ENCODE data around the gene BIRC3. TPM values are rescaled to one million over a fixed set of nuclear protein-coding genes. Genes with fewer than 3 reads are reported as not detected.
"Not testable (repeated sequence)": the region's sequence is repeated elsewhere in the genome, so short reads cannot be mapped to it uniquely, and the experiment has no call there.

The BIRC3 gene
- total RNA-seq, 6 experiments from 2014 or later = 1.6 to 106 (median 15.2) TPM

DNA sequence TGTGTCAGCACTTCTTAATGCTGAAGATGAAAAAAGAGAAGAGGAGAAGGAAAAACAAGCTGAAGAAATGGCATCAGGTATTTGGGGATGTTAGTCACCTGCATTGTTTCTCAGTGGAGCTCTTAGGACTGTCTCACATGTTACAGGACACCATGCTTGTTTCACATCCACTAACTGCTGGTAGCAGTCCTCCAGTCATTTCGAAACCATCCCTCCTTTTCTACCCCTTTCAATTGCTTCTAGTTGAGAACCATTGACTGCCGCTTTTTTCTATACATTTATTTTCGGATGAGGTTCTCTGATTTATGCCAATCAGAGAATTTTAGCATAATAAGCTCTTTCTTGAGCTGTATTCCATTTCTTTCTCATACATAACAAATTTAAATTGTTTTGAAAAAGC lies 51.2 kb downstream of the BIRC3 start:
- H3K36me3 ChIP-seq = peaks cover 4 to 43% (median 16%) of the 10 kb centered on the region in 4 donors

DNA sequence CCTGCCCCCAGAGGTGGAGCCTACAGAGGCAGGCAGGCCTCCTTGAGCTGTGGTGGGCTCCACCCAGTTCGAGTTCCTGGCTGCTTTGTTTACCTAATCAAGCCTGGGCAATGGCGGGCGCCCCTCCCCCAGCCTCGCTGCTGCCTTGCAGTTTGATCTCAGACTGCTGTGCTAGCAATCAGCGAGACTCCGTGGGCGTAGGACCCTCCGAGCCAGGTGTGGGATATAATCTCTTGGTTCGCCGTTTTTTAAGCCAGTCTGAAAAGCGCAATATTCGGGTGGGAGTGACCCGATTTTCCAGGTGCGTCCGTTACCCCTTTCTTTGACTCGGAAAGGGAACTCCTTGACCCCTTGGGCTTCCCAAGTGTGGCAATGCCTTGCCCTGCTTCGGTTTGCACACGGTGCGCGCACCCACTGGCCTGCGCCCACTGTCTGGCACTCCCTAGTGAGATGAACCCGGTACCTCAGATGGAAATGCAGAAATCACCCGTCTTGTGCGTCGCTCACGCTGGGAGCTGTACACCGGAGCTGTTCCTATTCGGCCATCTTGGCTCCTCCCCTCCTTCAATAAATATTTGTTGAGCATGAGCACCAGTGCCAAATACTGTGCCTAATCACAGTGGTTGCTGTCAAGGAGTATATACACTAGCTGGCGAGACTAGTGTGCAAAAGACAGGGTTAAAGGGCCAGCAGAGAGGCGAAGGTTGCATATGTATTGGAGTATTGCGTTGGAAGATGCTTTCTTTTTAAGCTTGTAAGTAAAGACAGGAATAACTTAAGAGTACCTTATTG lies 57.5 kb downstream of the BIRC3 start:
- H3K9me3 ChIP-seq; H3K4me1 ChIP-seq; H3K27me3 ChIP-seq; ATAC-seq; intact Hi-C loops (cut with DNase I); H3K27ac ChIP-seq; DNase-seq; H3K4me3 ChIP-seq: not testable (repeated sequence)
- 91% methylated on average over 14 of the region's 31 CpGs for WGBS (ENCODE audit: insufficient coverage, low coverage, low lambda C conversion rate, missing lambda C conversion rate)
- peaks cover 0 to 20% (median 10%) of the 10 kb centered on the region in 4 donors for H3K36me3 ChIP-seq

More for the DNA sequence above, 51.2 kb downstream of the BIRC3 start:
- Histone ChIP-seq H3K4me1 (no peaks in the 10 kb centered on the region), H3K9me3 (no peaks in the 10 kb centered on the region), H3K27ac (no peak overlapping the region), H3K4me3 (no peak overlapping the region), H3K27me3 (no peaks in the 10 kb centered on the region)
- DNase-seq = no peak
- intact Hi-C loops (cut with DNase I) = no loop called here
- 78% methylated on average over 3 of the region's 3 CpGs for WGBS (ENCODE audit: insufficient coverage, low coverage, low lambda C conversion rate, missing lambda C conversion rate)
- no peak for ATAC-seq
- TF ChIP-seq, protein P1, sequence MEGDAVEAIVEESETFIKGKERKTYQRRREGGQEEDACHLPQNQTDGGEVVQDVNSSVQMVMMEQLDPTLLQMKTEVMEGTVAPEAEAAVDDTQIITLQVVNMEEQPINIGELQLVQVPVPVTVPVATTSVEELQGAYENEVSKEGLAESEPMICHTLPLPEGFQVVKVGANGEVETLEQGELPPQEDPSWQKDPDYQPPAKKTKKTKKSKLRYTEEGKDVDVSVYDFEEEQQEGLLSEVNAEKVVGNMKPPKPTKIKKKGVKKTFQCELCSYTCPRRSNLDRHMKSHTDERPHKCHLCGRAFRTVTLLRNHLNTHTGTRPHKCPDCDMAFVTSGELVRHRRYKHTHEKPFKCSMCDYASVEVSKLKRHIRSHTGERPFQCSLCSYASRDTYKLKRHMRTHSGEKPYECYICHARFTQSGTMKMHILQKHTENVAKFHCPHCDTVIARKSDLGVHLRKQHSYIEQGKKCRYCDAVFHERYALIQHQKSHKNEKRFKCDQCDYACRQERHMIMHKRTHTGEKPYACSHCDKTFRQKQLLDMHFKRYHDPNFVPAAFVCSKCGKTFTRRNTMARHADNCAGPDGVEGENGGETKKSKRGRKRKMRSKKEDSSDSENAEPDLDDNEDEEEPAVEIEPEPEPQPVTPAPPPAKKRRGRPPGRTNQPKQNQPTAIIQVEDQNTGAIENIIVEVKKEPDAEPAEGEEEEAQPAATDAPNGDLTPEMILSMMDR (IDR thresholded peaks at IDR 0.05) = no peak
- no peak for TF ChIP-seq POLR2A (IDR thresholded peaks at IDR 0.05)

DNA sequence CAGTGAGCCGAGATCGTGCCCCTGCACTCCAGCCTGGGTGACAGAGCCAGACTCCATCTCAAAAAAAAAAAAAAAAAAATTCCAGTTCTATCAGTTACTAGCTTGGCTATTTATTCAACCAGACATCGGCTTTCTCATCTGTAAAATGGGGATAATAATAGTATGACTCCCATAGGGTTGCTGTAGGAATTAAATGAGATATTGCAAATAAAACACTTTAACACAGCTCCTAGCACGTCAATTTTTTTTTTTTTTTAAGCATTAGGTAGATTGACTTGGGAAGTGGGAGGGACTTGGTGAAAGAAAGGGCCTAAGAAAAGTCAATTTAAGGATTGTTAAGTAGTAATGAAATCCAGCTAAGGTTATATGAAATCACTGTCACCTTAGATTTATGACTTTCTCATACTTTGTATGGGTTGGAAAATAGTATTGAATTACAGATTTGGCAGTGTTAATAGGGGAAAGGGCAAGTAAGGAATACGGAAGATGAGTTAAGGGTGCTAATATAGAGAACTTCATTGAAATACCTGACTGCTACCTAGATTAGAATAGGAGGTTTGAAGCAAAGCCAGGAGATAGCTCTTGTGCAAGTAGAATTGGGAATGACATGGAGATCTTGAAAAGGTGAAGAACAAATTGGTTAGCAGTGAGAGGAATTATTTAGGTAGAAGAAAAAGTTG lies 58.6 kb downstream of the BIRC3 start:
- H3K9me3 ChIP-seq = no peaks in the 10 kb centered on the region
- no peak for ATAC-seq
- no peaks in the 10 kb centered on the region for H3K27me3 ChIP-seq
- peaks cover 0 to 29% (median 10%) of the 10 kb centered on the region in 4 donors for H3K36me3 ChIP-seq
- TF ChIP-seq POLR2A (IDR thresholded peaks at IDR 0.05) = no peak
- TF ChIP-seq, protein P1 (IDR thresholded peaks at IDR 0.05) = no peak
- no peak overlapping the region for H3K4me3 ChIP-seq
- H3K27ac ChIP-seq = no peak overlapping the region
- no peaks in the 10 kb centered on the region for H3K4me1 ChIP-seq
- intact Hi-C loops (cut with DNase I) = no loop called here
- DNase-seq = no peak
- 85% methylated on average over 5 of the region's 5 CpGs for WGBS (ENCODE audit: insufficient coverage, low coverage, low lambda C conversion rate, missing lambda C conversion rate)

DNA sequence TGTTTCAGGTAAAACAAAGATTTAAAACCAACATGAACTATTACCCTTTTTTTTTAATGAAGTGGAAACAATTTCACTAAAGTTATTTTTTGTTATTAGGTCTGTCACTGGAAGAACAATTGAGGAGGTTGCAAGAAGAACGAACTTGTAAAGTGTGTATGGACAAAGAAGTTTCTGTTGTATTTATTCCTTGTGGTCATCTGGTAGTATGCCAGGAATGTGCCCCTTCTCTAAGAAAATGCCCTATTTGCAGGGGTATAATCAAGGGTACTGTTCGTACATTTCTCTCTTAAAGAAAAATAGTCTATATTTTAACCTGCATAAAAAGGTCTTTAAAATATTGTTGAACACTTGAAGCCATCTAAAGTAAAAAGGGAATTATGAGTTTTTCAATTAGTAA lies 60.6 kb downstream of the BIRC3 start:
- Histone ChIP-seq H3K4me3 (no peak overlapping the region), H3K4me1 (no peaks in the 10 kb centered on the region), H3K36me3 (peaks cover 0 to 29% (median 10%) of the 10 kb centered on the region in 4 donors), H3K27me3 (no peaks in the 10 kb centered on the region), H3K9me3 (no peaks in the 10 kb centered on the region), H3K27ac (no peak overlapping the region)
- TF ChIP-seq, protein P1 (IDR thresholded peaks at IDR 0.05) = no peak
- no peak for TF ChIP-seq POLR2A (IDR thresholded peaks at IDR 0.05)
- 85% methylated on average over 2 of the region's 2 CpGs for WGBS (ENCODE audit: insufficient coverage, low coverage, low lambda C conversion rate, missing lambda C conversion rate)
- intact Hi-C loops (cut with DNase I) = no loop called here
- ATAC-seq = no peak
- DNase-seq = no peak

DNA sequence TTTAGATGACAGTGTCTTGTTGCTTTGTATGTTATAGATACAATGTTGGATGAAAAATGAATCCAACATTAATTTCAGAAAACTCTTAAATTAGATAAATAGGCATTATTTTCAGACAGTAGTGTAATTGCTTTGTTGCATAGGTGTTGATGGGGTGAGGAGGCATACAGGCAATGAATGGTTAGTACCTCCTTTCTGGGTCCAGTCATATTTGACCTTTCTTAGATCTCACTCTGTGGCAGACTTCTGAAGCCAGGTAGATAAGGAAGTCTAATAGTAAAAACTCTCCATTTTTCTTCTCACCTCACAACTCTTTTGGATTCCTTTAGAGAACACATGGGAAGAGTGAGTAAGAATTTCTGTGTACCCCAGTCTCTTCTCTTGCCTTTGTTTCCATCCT lies 61.5 kb downstream of the BIRC3 start:
- H3K27ac ChIP-seq = no peak overlapping the region
- no peak for DNase-seq
- peaks cover 0 to 33% (median 10%) of the 10 kb centered on the region in 4 donors for H3K36me3 ChIP-seq
- no peaks in the 10 kb centered on the region for H3K9me3 ChIP-seq
- no peak for ATAC-seq
- no peaks in the 10 kb centered on the region for H3K27me3 ChIP-seq
- no peak overlapping the region for H3K4me3 ChIP-seq
- intact Hi-C loops (cut with DNase I) = no loop called here
- no peaks in the 10 kb centered on the region for H3K4me1 ChIP-seq
- TF ChIP-seq, protein P1 (IDR thresholded peaks at IDR 0.05) = no peak
- TF ChIP-seq POLR2A (IDR thresholded peaks at IDR 0.05) = no peak

All from right lobe of liver (tissue), 6 donors.